Mammary epithelial cell (primary cell): ENCODE data around the gene EPN3.

Source experiments
- EZH2 ChIP-seq: IDR thresholded peaks from 2 replicates; pipeline ENCODE4 v1.6.1; 2012; ENCODE audit warnings: low read length, inconsistent platforms, borderline replicate concordance
- TF ChIP-seq, protein P1 (sequence below), 2 donors: IDR thresholded peaks in 1 of 2; conservative IDR thresholded peaks in 1 of 2; 2 replicates each; pipeline ENCODE4 v1.5.1; 2011 to 2012; ENCODE audit warnings: inconsistent platforms in 2 of 2, low read length in 2 of 2, mild to moderate bottlenecking in 2 of 2, control low read depth in 1 of 2, low read depth in 1 of 2; ENCODE audit not compliant: insufficient read depth in 1 of 2; ENCODE audit errors: extremely low read depth in 1 of 2

DNA sequence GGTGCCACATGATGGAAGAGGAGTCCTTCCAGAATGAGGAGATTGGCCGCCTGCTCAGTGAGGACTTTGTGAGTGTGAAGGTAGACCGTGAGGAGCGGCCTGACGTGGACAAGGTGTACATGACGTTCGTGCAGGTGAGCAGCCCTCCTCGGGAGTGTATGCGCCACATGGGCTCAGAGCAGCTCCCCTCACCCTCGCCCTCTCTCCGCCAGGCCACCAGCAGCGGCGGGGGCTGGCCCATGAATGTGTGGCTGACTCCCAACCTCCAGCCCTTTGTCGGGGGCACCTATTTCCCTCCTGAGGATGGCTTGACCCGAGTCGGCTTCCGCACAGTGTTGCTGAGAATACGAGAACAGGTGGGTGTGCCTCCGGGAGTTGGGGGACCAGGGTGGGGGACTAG is 16.3 kb downstream of the EPN3 start:
- TF ChIP-seq, protein P1, sequence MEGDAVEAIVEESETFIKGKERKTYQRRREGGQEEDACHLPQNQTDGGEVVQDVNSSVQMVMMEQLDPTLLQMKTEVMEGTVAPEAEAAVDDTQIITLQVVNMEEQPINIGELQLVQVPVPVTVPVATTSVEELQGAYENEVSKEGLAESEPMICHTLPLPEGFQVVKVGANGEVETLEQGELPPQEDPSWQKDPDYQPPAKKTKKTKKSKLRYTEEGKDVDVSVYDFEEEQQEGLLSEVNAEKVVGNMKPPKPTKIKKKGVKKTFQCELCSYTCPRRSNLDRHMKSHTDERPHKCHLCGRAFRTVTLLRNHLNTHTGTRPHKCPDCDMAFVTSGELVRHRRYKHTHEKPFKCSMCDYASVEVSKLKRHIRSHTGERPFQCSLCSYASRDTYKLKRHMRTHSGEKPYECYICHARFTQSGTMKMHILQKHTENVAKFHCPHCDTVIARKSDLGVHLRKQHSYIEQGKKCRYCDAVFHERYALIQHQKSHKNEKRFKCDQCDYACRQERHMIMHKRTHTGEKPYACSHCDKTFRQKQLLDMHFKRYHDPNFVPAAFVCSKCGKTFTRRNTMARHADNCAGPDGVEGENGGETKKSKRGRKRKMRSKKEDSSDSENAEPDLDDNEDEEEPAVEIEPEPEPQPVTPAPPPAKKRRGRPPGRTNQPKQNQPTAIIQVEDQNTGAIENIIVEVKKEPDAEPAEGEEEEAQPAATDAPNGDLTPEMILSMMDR (conservative IDR thresholded peaks at IDR 0.05 in 1 of 2, IDR thresholded peaks at IDR 0.05 in 1 of 2; ENCODE audit: extremely low read depth in 1 of 2, insufficient read depth in 1 of 2, low read depth in 1 of 2, low read length in 2 of 2): no peak
- no peak for TF ChIP-seq EZH2
